IMR-90 (cell line): Measurements from ENCODE around the gene C2CD4D. TPM values are rescaled to one million over a fixed set of nuclear protein-coding genes. Genes with fewer than 3 reads are reported as not detected.

Source experiments
- ATAC-seq: fragments of 200-7000 bp; cut with Tn5 transposase; 2 replicates; pipeline ENCODE4 v1.9.1; 2020; ENCODE audit warnings: low read depth, mild to moderate bottlenecking, moderate library complexity
- BruUV-seq: library from RNA; stranded (reverse); fragments of 400-500 nt; replicated peaks from 2 replicates; lab custom pipeline; 2021; lab: Mats Ljungman, UMichigan
- CTCF ChIA-PET: fragments of 300-600 bp; formaldehyde crosslinking; extraction: SDS; loops from one replicate; lab custom pipeline; 2021; ENCODE audit warnings: antibody characterized with exemption; lab: Yijun Ruan, JAX
- POLR2A ChIA-PET: fragments of 300-600 bp; sonication (Branson Sonifier 250); formaldehyde crosslinking; loops from one replicate; lab custom pipeline; 2022; ENCODE audit warnings: antibody characterized with exemption; ENCODE audit not compliant: unreplicated experiment; lab: Charles Lee
- DNase-seq: peaks from one replicate; pipeline ENCODE4 v3.0.0; 2013
- H2AFZ ChIP-seq: replicated peaks from 2 replicates; pipeline ENCODE3; 2013; ENCODE audit warnings: low read length, mild to moderate bottlenecking; ENCODE audit not compliant: poor library complexity
- H2AK5ac ChIP-seq: 2 replicates; pipeline ENCODE4 v1.6.1; 2013; ENCODE audit warnings: low read depth, low read length, inconsistent platforms
- H2AK9ac ChIP-seq: replicated peaks from 2 replicates; pipeline ENCODE3; 2013; ENCODE audit warnings: mild to moderate bottlenecking, low read depth, low read length, moderate library complexity; ENCODE audit not compliant: poor library complexity
- H2BK120ac ChIP-seq: 2 replicates; pipeline ENCODE4 v1.6.1; 2013; ENCODE audit warnings: low read depth, low read length, inconsistent platforms
- H2BK15ac ChIP-seq: 3 replicates; pipeline ENCODE4 v1.6.1; 2013; ENCODE audit warnings: low read depth, low read length, inconsistent platforms
- H2BK20ac ChIP-seq: 2 replicates; pipeline ENCODE4 v1.6.1; 2013; ENCODE audit warnings: low read depth, mild to moderate bottlenecking, inconsistent platforms, low read length, moderate library complexity
- H2BK5ac ChIP-seq: 2 replicates; pipeline ENCODE4 v1.6.1; 2013; ENCODE audit warnings: mild to moderate bottlenecking, low read depth, low read length, inconsistent platforms; ENCODE audit not compliant: poor library complexity, severe bottlenecking
- H3K14ac ChIP-seq: replicated peaks from 2 replicates; pipeline ENCODE4 v1.6.1; 2013; ENCODE audit warnings: low read depth, low read length, inconsistent platforms
- H3K18ac ChIP-seq: 2 replicates; pipeline ENCODE4 v1.6.1; 2013; ENCODE audit warnings: low read depth, low read length, control low read depth
- H3K23ac ChIP-seq: 2 replicates; pipeline ENCODE4 v1.6.1; 2013; ENCODE audit warnings: low read depth, low read length, inconsistent platforms
- H3K27ac ChIP-seq: 2 replicates; pipeline ENCODE4 v1.5.1; 2013; ENCODE audit warnings: mild to moderate bottlenecking, control low read depth, low read length; ENCODE audit not compliant: insufficient read depth
- H3K27me3 ChIP-seq: 2 replicates; pipeline ENCODE4 v1.6.1; 2013; ENCODE audit warnings: low read length; ENCODE audit not compliant: control insufficient read depth, insufficient read depth
- H3K36me3 ChIP-seq: 2 replicates; pipeline ENCODE4 v1.6.1; 2013; ENCODE audit warnings: low read length, mixed read lengths; ENCODE audit not compliant: control insufficient read depth, insufficient read depth
- H3K4ac ChIP-seq: 2 replicates; pipeline ENCODE4 v1.6.1; 2013; ENCODE audit warnings: low read depth, low read length, inconsistent platforms
- H3K4me1 ChIP-seq: 2 replicates; pipeline ENCODE4 v1.6.1; 2013; ENCODE audit warnings: low read length, mixed read lengths; ENCODE audit not compliant: control insufficient read depth, insufficient read depth
- H3K4me2 ChIP-seq: 2 replicates; pipeline ENCODE4 v1.6.1; 2013; ENCODE audit warnings: low read depth, mild to moderate bottlenecking, control low read depth, low read length, moderate library complexity
- H3K4me3 ChIP-seq: 2 replicates; pipeline ENCODE4 v1.5.1; 2013; ENCODE audit warnings: low read depth, mild to moderate bottlenecking, control low read depth, low read length, moderate library complexity; ENCODE audit not compliant: insufficient read depth
- H3K56ac ChIP-seq: 2 replicates; pipeline ENCODE4 v1.6.1; 2013; ENCODE audit warnings: low read length, inconsistent platforms; ENCODE audit not compliant: insufficient read depth; ENCODE audit errors: extremely low read depth
- H3K79me1 ChIP-seq, 2 experiments: 2 replicates each; pipeline ENCODE4 v1.6.1; 2013; ENCODE audit warnings: low read length in 2 of 2, inconsistent platforms in 1 of 2, low read depth in 1 of 2
- H3K9ac ChIP-seq: 2 replicates; pipeline ENCODE4 v1.6.1; 2013; ENCODE audit warnings: low read depth, low read length, control low read depth
- H3K9me1 ChIP-seq: 2 replicates; pipeline ENCODE4 v1.6.1; 2013; ENCODE audit warnings: low read length, inconsistent platforms; ENCODE audit not compliant: insufficient read depth
- H3K9me3 ChIP-seq: 2 replicates; pipeline ENCODE4 v1.6.1; 2013; ENCODE audit warnings: low read length; ENCODE audit not compliant: control insufficient read depth, insufficient read depth
- H4K20me1 ChIP-seq: 2 replicates; pipeline ENCODE4 v1.6.1; 2013; ENCODE audit warnings: low read length, inconsistent platforms; ENCODE audit not compliant: insufficient read depth
- H4K5ac ChIP-seq: 2 replicates; pipeline ENCODE4 v1.6.1; 2013; ENCODE audit warnings: mild to moderate bottlenecking, low read depth, low read length, control low read depth
- H4K8ac ChIP-seq, 2 experiments: 2 replicates each; pipeline ENCODE4 v1.6.1; 2013; ENCODE audit warnings: low read depth in 2 of 2, low read length in 2 of 2, control low read depth in 1 of 2, inconsistent platforms in 1 of 2
- H4K91ac ChIP-seq: 2 replicates; pipeline ENCODE4 v1.6.1; 2013; ENCODE audit warnings: low read depth, low read length, inconsistent platforms; ENCODE audit not compliant: insufficient read depth
- BHLHE40 ChIP-seq: fragments of 150-350 bp; IDR thresholded peaks from 2 replicates; pipeline ENCODE4 v1.6.1; 2016; ENCODE audit warnings: mild to moderate bottlenecking, low read depth, low read length
- CEBPB ChIP-seq: IDR thresholded peaks from 2 replicates; pipeline ENCODE4 v1.6.1; 2012; ENCODE audit warnings: low read depth, low read length, improper control_type of control experiment
- CHD1 ChIP-seq: IDR thresholded peaks from 2 replicates; pipeline ENCODE4 v1.6.1; 2012; ENCODE audit warnings: low read depth, low read length, improper control_type of control experiment
- CTCF ChIP-seq: conservative IDR thresholded peaks from 2 replicates; pipeline ENCODE4 v1.5.1; 2012; ENCODE audit warnings: mild to moderate bottlenecking, low read depth, low read length, improper control_type of control experiment
- ELK1 ChIP-seq: fragments of 150-350 bp; IDR thresholded peaks from 2 replicates; pipeline ENCODE4 v1.6.1; 2016; ENCODE audit warnings: low read depth, mild to moderate bottlenecking, low read length, moderate library complexity, borderline replicate concordance
- FOS ChIP-seq: fragments of 150-350 bp; IDR thresholded peaks from 2 replicates; pipeline ENCODE4 v1.6.1; 2016; ENCODE audit warnings: low read depth, low read length
- MAFK ChIP-seq: IDR thresholded peaks from 2 replicates; pipeline ENCODE4 v1.6.1; 2012; ENCODE audit warnings: low read depth, low read length, improper control_type of control experiment
- MAZ ChIP-seq: IDR thresholded peaks from 2 replicates; pipeline ENCODE4 v1.6.1; 2012; ENCODE audit warnings: low read depth, mild to moderate bottlenecking, low read length, improper control_type of control experiment, moderate library complexity, borderline replicate concordance
- MXI1 ChIP-seq: IDR thresholded peaks from 2 replicates; pipeline ENCODE4 v1.6.1; 2012; ENCODE audit warnings: low read depth, mild to moderate bottlenecking, low read length, moderate library complexity, borderline replicate concordance
- RCOR1 ChIP-seq: IDR thresholded peaks from 2 replicates; pipeline ENCODE4 v1.6.1; 2012; ENCODE audit warnings: mild to moderate bottlenecking, low read length, improper control_type of control experiment; ENCODE audit not compliant: insufficient replicate concordance
- RFX5 ChIP-seq: IDR thresholded peaks from 2 replicates; pipeline ENCODE4 v1.8.0; 2012; ENCODE audit warnings: low read depth, mild to moderate bottlenecking, low read length, moderate library complexity
- SMC3 ChIP-seq: fragments of 150-350 bp; IDR thresholded peaks from 2 replicates; pipeline ENCODE4 v1.6.1; 2016; ENCODE audit warnings: low read depth, mild to moderate bottlenecking, antibody characterized with exemption, low read length, moderate library complexity
- USF2 ChIP-seq: fragments of 150-350 bp; IDR thresholded peaks from 2 replicates; pipeline ENCODE4 v1.6.1; 2017; ENCODE audit warnings: mild to moderate bottlenecking, antibody characterized with exemption, low read length, low read depth
- dilution Hi-C: fragments of 300-500 bp; cut with HindIII; formaldehyde crosslinking; loops from one replicate; pipeline ENCODE4 v1.14.3; 2018; ENCODE audit warnings: low sequenced_read_pairs; ENCODE audit not compliant: unreplicated experiment
- in situ Hi-C: fragments of 300-500 bp; cut with MboI; formaldehyde crosslinking; loops from 3 replicates; pipeline ENCODE4 v1.14.3; 2019; ENCODE audit warnings: low sequenced_read_pairs, inconsistent platforms, mixed read lengths
- intact Hi-C: fragments of 100-400 bp; cut with micrococcal nuclease; formaldehyde crosslinking; loops from 2 replicates; pipeline ENCODE4 v1.10.0; 2022
- polyA plus RNA-seq, 3 experiments: library from polyadenylated mRNA; depleted of rRNA; stranded (reverse); fragments of >200 nt; gene quantifications; 2 replicates each; pipeline ENCODE4 v1.2.3, GENCODE V29; 2012; ENCODE audit warnings: low replicate concordance in 1 of 3
- total RNA-seq: library from RNA; depleted of rRNA; stranded (reverse); fragments of >200 nt; gene quantifications from 2 replicates; pipeline ENCODE4 v1.2.3, GENCODE V29; 2012

The C2CD4D gene
- total and polyA plus RNA-seq, 2 of the 4 experiments (the other 2 are of a cell fraction) = not detected

- POLR2A ChIA-PET = no interaction called here
These were observed 801 bp upstream of the C2CD4D start for GRCh38 chr1:151840421-151840820.

More at GRCh38 chr1:151840421-151840820, 801 bp upstream of the C2CD4D start:
- no TSS peak for BruUV-seq
- intact Hi-C loops (no loop called here), in situ Hi-C loops (no loop called here), dilution Hi-C loops (no loop called here)
- no peak overlapping the region for H3K4ac ChIP-seq
- no peak overlapping the region for H3K27ac ChIP-seq
- no peaks in the 10 kb centered on the region for H3K9me3 ChIP-seq
- no peak overlapping the region for H4K8ac ChIP-seq
- CTCF ChIA-PET = no interaction called here
- peak overlapping the region; percentile 70 for H2AFZ ChIP-seq
- H2AK9ac ChIP-seq = peak overlapping the region; percentile 25
- ATAC-seq (no peak), DNase-seq (no peak)
- H3K9ac ChIP-seq = no peak overlapping the region
- H4K5ac ChIP-seq = no peak overlapping the region
- H4K20me1 ChIP-seq = no peaks in the 10 kb centered on the region
- H2BK120ac ChIP-seq = no peak overlapping the region
- no peak overlapping the region for H2AK5ac ChIP-seq
- no peaks in the 10 kb centered on the region; the same call in 1 of the 2 replicates for H3K4me1 ChIP-seq
- peaks cover 51% of the 10 kb centered on the region for H3K27me3 ChIP-seq
- no peak overlapping the region for H3K4me2 ChIP-seq
- no peak overlapping the region for H3K4me3 ChIP-seq
- H3K18ac ChIP-seq = no peak overlapping the region
- TF ChIP-seq MAFK = no peak
- no peak for TF ChIP-seq CTCF
- TF ChIP-seq RCOR1 = no peak
- TF ChIP-seq MXI1 = no peak
- TF ChIP-seq CEBPB = no peak
- no peak for TF ChIP-seq USF2
- TF ChIP-seq MAZ = no peak
- no peak for TF ChIP-seq BHLHE40
- no peak for TF ChIP-seq CHD1
- TF ChIP-seq ELK1 = no peak
- no peak for TF ChIP-seq FOS
- no peak for TF ChIP-seq RFX5
- no peak for TF ChIP-seq SMC3
- no peaks in the 10 kb centered on the region for H3K36me3 ChIP-seq
- H3K56ac ChIP-seq = no peak overlapping the region
- H3K23ac ChIP-seq = no peak overlapping the region
- H3K14ac ChIP-seq = no peak overlapping the region
- no peak overlapping the region for H2BK20ac ChIP-seq
- H3K79me1 ChIP-seq = no peaks in the 10 kb centered on the region
- H2BK5ac ChIP-seq = no peak overlapping the region
- H3K9me1 ChIP-seq = no peaks in the 10 kb centered on the region
- H4K91ac ChIP-seq = no peak overlapping the region
- H2BK15ac ChIP-seq = no peak overlapping the region
